NCI-H748 (cell line): ENCODE results near the gene SLC16A5.
"Not testable (repeated sequence)": the region's sequence is repeated elsewhere in the genome, so short reads cannot be mapped to it uniquely, and the experiment has no call there.

Source experiments
- DNase-seq: peaks from one replicate; lab custom pipeline; 2025; ENCODE audit not compliant: unreplicated experiment; lab: John Stamatoyannopoulos, UW

The SLC16A5 gene

DNA sequence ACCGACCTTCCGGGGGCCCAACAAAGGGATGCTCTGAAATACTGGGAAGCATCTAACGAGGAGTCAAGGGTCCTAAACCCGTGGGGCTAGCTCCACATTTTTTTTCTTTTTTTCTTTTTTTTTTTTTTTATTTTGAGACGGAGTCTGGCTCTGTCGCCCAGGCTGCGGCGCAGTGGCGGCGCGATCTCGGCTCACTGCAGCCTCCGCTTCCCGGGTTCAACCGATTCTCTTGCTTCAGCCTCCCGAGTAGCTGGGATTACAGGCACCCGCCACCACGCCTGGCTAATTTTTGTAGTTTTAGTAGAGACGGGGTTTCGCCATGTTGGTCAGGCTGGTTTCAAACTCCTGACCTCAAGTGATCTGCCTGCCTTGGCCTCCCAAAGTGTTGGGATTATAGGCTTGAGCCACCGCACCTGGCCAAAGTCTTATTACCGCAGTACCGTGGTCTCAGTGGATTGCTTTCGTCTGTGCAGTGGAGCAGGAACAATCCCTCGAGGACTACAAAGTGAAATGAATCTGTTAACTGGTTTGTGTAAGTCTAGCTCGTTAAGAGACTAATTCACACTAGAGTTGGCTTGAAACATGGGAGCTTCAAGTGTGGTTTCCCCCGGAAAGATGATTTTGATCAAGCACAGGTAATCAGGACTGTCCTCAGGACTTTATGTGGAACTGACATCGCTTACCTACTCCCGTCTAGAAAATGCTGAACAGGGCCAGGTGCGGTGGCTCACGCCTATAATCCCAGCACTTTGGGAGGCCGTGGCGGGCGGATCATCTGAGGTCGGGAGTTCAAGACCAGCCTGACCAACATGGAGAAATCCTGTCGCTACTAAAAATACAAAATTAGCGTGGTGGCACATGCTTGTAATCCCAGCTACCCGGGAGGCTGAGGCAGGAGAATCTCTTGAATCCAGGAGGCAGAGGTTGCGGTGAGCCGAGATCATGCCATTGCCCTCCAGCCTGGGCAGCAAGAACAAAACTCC, 44.6 kb downstream of the SLC16A5 start:
- DNase-seq = not testable (repeated sequence)

DNA sequence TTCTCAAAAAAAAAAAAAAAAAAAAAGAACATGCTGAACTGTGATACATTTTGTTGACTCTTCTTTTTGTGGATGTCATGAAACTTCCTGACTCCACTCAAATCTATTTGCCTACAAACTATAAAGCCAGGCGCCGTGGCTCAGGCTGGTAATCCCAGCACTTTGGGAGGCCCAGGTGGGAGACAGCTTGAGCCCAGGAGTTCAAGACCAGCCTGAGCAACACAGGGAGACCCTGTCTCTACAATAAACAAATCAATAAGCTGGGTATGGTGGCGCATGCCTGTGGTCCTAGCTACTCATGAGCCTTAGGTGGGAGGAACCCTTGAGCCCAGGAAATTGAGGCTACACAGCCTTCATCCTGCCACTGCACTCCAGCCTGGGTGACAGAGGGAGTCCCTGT, 45.2 kb downstream of the SLC16A5 start:
- DNase-seq = no peak

DNA sequence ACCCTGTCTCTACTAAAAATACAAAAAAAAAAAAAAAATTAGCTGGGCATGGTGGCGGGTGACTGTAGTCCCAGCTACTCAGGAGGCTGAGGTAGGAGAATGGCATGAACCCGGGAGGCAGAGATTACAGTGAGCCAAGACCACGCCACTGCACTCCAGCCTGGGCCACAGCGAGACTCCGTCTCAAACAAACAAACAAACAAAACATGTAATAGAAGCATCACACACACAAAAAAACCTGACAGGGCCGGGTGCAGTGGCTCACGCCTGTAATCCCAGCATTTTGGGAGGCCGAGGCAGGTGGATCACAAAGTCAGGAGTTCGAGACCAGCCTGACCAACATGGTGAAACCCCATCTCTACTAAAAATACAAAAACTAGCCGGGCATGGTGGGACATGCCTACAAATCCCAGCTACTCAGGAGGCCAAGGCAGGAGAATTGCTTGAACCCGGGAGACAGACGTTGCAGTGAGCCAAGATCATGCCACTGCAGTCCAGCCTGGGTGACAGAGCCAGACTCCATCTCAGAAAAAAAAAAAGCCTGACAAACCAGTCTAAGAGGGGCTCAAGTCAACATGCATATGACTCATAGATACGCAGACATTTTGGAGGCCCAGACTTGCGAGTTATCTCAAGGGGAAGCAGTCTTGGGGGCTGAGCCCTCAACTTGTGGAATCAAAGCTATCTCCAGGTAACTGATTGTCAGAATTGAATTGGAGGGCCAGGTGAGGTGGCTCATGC, 46.0 kb downstream of the SLC16A5 start:
- not testable (repeated sequence) for DNase-seq

DNA sequence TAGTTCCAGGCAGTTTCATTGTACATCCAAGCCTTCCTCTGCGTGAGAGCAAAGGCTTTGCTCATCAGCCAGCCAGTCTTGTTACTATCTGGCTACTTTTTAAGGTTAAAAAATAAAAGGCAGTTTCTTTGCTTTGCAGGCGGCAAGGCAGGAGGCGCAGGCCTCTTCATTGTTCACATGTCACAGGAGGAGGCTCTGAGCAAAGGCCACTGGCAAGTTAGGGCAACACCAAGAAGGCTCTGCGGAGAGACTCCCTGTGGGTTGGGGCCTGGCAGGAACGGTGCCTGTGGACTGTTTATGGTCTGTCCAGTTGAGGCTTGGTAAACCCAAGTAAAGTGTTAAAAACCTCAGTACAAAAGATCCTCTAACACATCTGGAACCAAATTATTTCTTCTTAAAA, 47.7 kb downstream of the SLC16A5 start:
- no peak for DNase-seq

DNA sequence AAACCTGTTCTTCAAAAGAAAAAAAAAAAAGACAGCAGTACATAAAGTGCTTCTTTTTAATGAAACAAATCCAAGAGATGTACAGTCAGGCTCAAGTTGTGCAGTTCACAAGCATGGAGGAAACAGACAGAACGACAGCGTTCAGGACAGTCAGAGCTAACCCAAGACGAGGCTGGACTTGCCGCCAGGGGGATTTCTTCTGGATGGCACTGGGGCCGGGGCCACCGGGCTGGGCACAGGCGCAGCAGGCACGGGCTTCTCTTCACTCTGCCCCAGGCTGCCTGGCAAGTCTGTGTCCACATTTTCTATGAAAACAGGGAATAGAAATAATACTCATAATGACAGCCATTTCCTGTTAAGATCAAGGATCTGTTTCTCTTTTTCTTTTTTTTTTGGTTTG, 48.2 kb downstream of the SLC16A5 start:
- no peak for DNase-seq

DNA sequence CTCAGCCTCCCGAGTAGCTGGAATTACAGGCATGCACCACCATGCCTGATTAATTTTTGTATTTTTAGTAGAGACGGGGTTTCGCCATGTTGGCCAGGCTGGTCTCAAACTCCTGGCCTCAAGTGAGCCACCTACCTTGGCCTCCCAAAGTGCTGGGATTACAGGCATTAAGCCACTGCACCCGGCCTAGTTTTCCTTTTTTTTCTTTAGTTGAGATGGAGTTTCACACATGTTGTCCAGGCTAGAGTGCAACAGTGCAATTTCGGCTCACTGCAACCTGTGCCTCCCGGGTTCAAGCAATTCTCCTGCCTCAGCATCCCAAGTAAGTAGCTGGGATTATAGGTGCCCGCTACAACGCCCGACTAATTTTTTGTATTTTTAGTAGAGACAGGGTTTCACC, 50.0 kb downstream of the SLC16A5 start:
- DNase-seq = not testable (repeated sequence)

DNA sequence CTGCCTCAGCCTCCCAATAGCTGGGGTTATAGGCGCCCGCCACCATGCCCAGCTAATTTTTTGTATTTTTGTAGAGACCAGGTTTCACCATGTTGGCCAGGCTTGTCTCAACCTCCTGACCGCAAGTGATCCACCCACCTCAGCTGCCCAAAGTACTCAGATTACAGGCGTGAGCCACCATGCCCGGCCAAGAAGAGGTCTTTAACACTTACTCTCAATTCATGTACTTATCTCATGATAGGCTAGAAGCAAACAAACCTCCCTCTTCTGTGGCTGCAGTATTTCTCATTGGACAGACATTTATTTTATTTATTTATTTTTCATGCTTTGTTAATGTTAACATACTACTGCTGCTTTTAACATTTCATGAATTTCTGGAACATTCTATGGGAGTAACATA, 50.8 kb downstream of the SLC16A5 start:
- no peak for DNase-seq

DNA sequence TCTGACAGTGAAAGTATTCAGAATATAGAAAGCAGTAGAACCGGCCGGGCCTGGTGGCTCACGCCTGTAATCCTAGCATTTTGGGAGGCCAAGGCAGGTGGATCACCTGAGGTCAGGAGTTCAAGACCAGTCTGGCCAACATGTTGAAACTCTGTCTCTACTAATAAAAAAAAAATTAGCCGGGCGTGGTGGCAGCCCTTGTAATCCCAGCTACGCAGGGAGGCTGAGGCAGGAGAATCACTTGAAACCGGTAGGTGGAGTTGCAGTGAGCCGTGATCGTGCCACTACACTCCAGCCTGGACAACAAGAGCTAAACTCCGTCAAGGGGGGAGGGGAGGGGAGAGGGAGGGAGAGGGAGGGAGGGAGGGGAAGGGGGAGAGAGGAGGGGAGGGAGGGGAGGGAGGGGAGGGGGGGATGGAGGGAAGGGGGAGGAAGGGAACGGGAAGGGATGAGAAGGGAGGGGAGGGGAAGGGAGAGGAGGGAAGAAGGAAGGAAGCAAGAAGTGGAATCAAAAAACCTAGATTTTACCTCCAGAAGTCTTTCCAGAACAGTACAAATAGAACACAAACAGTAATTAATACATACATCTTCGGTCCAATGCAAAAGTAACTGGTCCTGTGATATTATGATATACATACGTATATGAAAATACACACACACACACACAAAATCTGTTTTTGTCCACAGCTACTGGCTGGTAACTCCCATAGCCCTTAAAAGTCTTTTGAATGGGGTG, 54.6 kb downstream of the SLC16A5 start:
- no peak for DNase-seq

DNA sequence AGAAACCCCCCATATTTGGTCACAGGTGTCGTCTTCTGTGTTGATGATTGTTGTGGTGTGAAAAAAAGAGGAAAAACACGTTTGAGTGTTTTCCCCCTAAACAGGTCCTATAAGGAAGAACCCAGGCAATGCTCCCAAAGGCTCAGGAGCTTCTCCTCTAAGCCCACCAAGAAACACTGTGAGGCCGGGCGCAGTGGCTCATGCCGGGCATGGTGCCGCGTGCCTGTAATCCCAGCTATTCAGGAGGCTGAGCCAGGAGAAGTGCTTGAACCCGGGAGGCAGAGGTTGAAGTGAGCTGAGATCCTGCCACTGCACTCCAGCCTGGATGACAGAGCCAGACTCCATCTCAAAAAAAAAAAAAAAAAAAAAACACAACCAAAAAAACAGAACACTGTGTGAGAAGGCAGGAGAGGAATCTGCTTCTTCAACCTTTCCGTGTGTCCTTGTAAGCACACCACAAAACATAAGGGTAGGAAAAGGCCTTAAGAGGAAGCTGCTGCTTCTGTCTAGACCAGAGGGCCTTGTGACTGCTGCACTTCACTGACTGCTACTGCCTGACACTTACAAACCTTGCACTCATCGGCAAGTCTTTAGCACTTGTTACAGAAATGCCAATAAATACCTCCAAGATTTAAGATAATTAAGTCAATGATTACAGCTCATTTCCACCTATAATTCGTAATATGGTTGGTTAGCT, 57.2 kb downstream of the SLC16A5 start:
- DNase-seq = no peak

DNA sequence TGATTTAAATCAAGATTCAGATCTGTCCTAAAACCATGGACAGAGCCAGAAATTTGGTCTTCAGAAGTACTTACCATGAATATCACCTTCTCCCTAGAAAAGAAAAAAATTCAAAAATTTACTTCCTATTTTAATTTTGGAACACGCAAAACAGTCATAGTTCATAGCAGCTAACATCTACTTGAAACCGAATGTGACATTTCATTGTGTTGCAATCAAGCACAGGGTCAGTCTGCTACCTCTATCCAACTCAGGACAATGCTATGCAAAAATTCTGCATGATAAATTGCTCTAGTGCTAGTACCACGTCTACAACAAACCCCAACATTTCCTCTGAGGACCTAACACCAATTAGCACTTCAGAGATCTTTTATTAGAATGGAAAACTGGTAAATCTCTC, 58.8 kb downstream of the SLC16A5 start:
- no peak for DNase-seq

DNA sequence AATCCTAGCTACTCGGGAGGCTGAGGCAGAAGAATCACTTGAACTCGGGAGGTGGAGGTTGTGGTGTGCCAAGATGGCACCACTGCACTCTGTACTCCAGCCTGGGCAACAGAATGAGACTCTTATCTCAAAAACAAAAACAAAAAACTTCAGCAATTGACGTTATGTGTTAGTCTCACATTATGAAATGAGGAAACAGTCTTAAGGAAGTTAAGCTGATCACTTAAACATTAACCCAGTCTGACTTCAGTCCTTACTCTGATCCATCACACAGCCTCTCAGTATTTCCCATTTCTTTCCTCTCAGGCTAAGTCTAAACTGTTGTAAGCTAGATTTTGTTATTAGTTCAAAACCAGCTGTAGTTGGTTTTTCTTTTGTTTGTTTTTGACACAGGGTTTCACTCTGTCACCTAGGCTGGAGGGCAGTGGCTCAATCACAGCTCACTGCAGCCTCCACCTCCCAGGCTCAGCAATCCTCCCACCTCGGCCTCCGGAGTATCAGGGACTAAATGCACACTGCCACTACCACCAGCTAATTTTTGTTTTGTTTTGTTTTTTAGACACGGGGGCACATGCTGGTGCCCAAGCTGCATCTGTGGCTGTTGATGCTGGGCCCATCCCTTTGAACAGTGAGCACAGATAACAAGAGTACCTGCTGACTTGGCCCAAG, 60.3 kb downstream of the SLC16A5 start:
- DNase-seq = no peak

DNA sequence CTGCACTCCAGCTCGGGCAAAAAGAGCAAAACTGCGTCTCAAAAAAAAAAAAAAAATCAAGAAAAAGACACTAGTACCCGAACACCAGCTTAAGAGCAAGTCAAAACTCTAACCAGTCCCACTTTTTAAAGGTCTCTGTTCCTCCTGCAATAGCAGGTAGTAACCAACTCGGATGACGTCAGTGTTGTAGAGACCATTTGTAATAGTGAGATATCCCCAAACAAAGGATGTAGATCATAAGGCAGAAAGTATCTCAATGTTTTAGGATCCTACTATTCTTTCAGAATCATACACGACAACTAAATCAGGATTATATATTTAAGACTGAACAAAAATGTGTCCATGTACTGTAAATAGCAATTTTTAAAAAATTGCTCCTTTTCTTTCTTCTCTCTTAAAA, 64.2 kb downstream of the SLC16A5 start:
- no peak for DNase-seq

DNA sequence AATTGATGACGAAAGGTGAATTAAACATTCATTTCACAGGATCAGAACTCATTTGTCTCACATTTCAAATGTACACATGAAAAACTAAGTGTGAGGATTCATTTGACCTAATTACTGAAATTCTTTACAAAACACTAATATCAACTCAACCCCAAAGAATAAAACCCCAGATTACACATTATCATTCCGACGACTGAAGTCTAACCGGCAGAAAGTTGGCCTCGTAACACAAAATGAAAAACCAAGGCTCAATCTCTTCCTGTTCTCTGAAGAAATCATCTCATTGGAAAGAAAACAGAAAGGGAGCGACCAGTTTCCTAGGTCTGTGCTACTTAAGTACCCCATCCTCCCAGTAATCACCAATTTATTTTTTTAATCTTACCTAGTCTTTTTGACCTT, 64.8 kb downstream of the SLC16A5 start:
- no peak for DNase-seq

DNA sequence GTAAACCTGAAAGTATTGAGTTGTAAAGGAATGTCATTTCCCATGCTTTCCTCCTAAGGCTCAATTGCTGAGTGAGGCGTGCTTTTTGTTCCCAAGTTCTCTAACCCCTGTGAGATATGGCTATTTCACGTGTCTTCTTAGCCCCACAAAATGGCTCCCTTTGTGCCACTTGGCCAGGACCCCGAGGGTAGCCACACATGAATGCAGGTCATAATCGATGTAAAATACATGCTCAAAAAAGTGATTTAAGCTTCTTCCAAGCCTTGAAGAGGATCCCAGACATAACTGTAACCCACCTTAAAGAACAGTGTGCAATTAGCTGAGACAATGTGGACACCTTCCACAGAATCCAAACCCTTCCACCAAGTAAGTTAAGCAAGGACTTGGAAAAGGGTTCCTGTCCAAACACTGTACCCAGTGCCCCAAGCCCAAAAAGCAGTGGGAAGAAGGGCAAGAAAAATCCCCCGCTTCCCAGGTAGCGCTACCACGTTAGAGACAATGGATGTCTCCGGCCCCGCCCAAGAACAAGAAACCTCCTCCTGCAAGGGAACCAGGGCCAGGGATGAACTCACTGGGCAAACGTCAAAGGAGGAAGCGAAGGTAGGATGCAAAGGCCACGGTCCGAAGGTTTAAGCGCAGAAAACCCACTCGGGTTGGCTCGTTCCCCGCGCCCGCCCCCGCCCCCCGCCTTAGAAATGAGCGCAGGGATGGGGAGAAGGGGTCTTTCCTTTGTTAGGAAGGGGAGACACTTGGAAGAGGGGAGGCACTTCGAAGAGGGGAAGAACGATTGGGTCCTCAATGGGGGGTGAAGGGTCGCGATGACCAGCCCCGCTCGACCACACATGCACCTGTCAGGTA, 65.4 kb downstream of the SLC16A5 start:
- DNase-seq = peak; percentile 43

DNA sequence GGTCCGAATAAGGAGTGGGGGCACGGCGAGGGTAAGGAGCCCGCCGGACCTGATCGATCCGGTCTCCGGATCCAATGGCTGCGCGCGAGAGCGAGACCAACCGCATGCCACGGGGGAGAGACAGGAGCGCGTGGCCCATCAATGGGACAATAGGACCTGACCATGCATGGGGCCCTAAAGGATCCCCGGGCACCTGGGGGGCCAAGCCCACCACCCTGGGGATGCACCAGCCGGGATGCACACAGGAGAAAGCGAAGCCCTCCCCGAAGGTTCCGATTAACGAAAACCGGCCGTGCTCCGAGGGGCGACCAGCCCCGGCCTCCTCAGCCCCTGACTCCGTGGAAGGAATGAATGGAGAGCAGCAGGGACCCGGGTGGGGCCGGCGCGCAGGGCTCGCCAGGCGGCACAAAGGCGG, 66.0 kb downstream of the SLC16A5 start:
- DNase-seq = peak; percentile 58

DNA sequence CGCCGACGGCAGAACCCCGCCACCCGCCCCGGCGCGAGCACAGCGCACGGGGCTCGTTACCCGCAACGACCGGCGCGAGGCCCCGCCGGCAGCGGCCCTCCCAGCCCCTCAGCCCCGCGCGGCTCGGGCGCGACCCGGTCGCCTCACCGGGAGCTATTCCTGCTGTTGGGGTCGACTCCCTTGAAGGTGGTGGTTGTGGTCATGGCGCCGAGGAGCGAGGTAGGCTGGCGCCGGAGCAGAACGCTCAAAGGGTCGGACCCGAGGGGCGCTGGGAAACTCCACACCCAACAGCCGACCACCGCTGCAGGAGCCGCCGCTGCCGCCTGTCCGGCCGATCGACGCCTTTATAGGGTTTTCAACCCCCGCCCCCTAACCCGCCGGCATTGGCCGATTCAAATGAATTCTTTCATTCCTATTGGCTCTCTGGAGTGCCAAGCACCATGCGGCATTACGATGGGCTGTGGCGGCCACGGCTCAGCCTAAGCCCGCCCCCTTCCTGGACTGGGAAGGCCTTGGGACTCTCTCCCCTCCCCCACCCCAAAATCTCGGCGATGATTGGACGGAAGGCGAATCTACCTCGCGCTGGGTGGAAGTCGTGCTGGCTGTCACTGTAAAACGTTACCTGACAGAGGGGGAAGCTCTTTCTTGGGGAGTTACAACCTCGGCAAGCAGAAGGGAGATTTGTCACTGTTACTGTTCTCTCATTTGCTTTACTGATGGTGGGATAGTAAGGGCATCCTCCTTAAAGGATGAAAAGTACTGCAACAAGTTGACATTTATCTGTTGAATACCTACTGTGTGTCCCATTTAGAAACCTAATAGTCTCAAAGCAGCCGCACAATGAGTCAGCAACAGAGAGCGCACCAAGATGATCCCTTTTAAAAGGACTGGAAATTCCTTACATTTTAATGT, 66.7 kb downstream of the SLC16A5 start, which contains the start of gene JPT1:
TSS of gene JPT1 (minus strand) at position 318 of the 912 bp plus-strand sequence. CDS start at position 203, 115 bp downstream.
- peak; percentile 97 for DNase-seq

DNA sequence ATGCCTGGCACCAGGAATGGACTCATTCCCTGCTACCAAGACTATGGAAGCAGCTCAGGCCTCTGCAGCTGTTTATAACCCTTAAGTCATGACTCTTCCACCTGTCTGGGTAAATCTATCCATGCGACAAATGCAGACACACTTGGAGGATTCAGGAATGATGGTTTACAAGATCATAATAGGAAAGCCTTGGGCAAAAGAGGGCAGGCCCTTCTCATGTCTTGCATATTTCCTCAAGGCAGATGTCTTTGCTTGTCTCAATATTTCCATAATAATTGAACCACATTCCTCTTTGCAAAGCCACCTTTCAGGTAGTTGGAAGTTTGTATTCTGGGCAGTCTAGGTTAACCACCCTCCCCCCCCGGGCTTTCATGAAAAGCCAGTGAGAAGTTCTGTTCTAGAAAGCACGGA, 67.4 kb downstream of the SLC16A5 start:
- no peak for DNase-seq
